Measurements from ENCODE around the gene GJC3. TPM values are rescaled to one million over a fixed set of nuclear protein-coding genes. Genes with fewer than 3 reads are reported as not detected.
"Not testable (repeated sequence)": the region's sequence is repeated elsewhere in the genome, so short reads cannot be mapped to it uniquely, and the experiment has no call there.

Gene GJC3
- total and polyA plus RNA-seq, 9 of the 15 experiments (the other 6 are each of a cell fraction or from before 2014, with no cell fraction given): 0.10 to 0.45 (median 0.28) TPM; not detected in 1

DNA sequence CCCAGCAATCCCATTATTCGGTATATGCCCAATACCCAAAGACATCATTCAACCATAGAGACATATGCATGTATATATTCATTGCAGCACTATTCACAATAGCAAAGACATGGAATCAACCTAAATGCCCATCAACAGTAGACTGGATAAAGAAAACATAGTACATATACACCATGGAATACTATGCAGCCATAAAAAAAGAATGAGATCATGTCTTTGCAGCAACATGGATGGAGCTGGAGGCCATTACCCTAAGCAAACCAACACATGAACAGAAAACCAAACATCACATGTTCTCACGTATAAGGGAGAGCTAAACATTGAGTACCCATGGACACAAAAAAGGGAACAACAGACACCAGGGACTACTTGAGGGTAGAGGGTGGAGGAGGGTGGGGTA lies 39.1 kb downstream of the GJC3 start:
- CTCF ChIA-PET (ENCODE audit: low intra/inter-chr PET ratio); H3K9me3 ChIP-seq (replicated peaks; ENCODE audit: control insufficient read depth, insufficient read depth, low read depth, low read length); POLR2A ChIA-PET; BruUV-seq (replicated peaks); ATAC-seq; H3K27me3 ChIP-seq (ENCODE audit: control insufficient read depth in 2 of 2, insufficient read depth in 2 of 2, low read length in 2 of 2); H2AFZ ChIP-seq (ENCODE audit: low read depth, low read length); H3K9ac ChIP-seq (ENCODE audit: insufficient read depth in 1 of 2, low read depth in 2 of 2, low read length in 2 of 2); FAIRE-seq; H3K4me1 ChIP-seq (replicated peaks in 1 of 2; ENCODE audit: control insufficient read depth in 2 of 2, insufficient read depth in 2 of 2, low read length in 2 of 2); intact Hi-C loops (cut with micrococcal nuclease); H3K4me3 ChIP-seq; H4K20me1 ChIP-seq (replicated peaks; ENCODE audit: control insufficient read depth, insufficient read depth, low read length); DNase-seq (ENCODE audit: extremely low read depth in 1 of 4, low spot score in 3 of 4); H3K79me2 ChIP-seq (ENCODE audit: control insufficient read depth, insufficient read depth, low read length); H3K9me1 ChIP-seq (ENCODE audit: control insufficient read depth, insufficient read depth, low read length); in situ Hi-C loops (cut with MboI); H3K4me2 ChIP-seq (ENCODE audit: insufficient read depth, low read length); H3K36me3 ChIP-seq (ENCODE audit: control insufficient read depth, insufficient read depth, low read length); H3K27ac ChIP-seq (ENCODE audit: extremely low read depth, low read depth, low read length): not testable (repeated sequence)
- 83% methylated on average over 2 of the region's 2 CpGs for WGBS (ENCODE audit: insufficient coverage, low coverage, missing lambda C conversion rate)
- peak; percentile 63 for TF ChIP-seq ZNF146 (CRISPR knock-in tag; IDR thresholded peaks at IDR 0.05; ENCODE audit: unreplicated experiment)

DNA sequence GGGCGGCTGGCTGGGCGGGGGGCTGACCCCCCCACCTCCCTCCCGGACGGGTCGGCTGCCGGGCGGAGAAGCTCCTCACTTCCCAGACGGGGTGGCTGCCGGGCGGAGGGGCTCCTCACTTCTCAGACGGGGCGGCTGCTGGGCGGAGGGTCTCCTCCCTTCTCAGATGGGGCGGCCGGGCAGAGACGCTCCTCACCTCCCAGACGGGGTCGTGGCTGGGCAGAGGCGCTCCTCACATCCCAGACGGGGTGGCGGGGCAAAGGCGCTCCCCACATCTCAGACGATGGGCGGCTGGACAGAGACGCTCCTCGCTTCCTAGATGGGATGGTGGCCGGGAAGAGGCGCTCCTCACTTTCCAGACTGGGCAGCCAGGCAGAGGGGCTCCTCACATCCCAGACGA lies 41.1 kb downstream of the GJC3 start:
- H3K4me3 ChIP-seq; H3K4me1 ChIP-seq (replicated peaks in 1 of 2; ENCODE audit: control insufficient read depth in 2 of 2, insufficient read depth in 2 of 2, low read length in 2 of 2); H4K20me1 ChIP-seq (replicated peaks; ENCODE audit: control insufficient read depth, insufficient read depth, low read length); H2AFZ ChIP-seq (ENCODE audit: low read depth, low read length); H3K4me2 ChIP-seq (ENCODE audit: insufficient read depth, low read length); H3K9ac ChIP-seq (ENCODE audit: insufficient read depth in 1 of 2, low read depth in 2 of 2, low read length in 2 of 2); H3K27ac ChIP-seq (ENCODE audit: extremely low read depth, low read depth, low read length); POLR2A ChIA-PET; DNase-seq (ENCODE audit: extremely low read depth in 1 of 4, low spot score in 3 of 4); intact Hi-C loops (cut with micrococcal nuclease); H3K9me3 ChIP-seq (replicated peaks; ENCODE audit: control insufficient read depth, insufficient read depth, low read depth, low read length); BruUV-seq (replicated peaks); in situ Hi-C loops (cut with MboI); CTCF ChIA-PET (ENCODE audit: low intra/inter-chr PET ratio); ATAC-seq; H3K36me3 ChIP-seq (ENCODE audit: control insufficient read depth, insufficient read depth, low read length); H3K79me2 ChIP-seq (ENCODE audit: control insufficient read depth, insufficient read depth, low read length); FAIRE-seq; H3K27me3 ChIP-seq (ENCODE audit: control insufficient read depth in 2 of 2, insufficient read depth in 2 of 2, low read length in 2 of 2); H3K9me1 ChIP-seq (ENCODE audit: control insufficient read depth, insufficient read depth, low read length): not testable (repeated sequence)
- WGBS (ENCODE audit: insufficient coverage, low coverage, missing lambda C conversion rate): 36% methylated on average over 3 of the region's 29 CpGs

All from K562 (cell line).